ENCODE results near the gene LRRC56.

GRCh38 chr11:557328-558132 is 20.2 kb downstream of the LRRC56 start:
- no peak for TF ChIP-seq POLR2A (IDR thresholded peaks at IDR 0.05)
- TF ChIP-seq CTCF (IDR thresholded peaks at IDR 0.05), result no peak

Measured in heart left ventricle (tissue), 13 donors.